ENCODE results near the gene MARS1. TPM values are rescaled to one million over a fixed set of nuclear protein-coding genes. Genes with fewer than 3 reads are reported as not detected.

The MARS1 gene
- total RNA-seq, 1 donor from 2014 or later: 283 TPM

DNA sequence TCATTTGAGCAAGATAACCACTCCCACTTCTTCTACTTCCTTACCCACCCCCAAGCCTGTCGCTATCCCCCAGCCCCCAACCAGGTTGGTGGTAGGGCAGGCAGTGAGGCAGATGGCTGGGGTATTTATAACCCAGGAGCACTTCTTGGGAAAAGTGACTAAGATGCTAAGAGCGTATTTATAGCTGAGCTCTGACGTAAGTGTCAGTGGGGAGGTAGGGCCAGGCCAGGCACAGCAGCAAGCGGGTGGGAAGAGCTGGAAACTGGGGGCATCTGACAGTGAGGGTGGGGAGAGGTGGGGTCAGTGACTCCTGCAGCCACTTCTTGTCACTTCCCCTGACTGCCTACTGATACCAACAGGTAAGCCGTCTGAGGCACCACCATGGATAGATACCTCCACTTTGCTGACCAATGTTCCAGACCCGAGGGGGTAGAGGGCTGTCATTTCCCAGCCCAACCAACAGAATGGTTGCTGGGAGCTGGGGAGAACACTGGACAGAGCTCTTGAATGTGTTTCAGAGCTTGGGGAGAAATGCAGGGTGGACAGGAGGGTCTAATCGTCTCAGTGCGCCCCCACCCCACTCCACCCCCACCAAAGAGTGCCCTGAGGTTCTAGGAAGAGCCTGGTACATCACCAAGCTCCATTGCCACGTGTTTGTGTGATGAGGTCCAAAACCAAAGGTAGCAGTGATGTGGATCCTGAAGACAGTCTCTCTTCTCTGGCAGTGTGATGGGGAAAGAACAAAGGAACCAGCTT lies 35.5 kb upstream of the MARS1 start:
- no peaks in the 10 kb centered on the region for H3K36me3 Mint-ChIP-seq (ENCODE audit: low read depth)
- DNase-seq (ENCODE audit: low spot score): no peak
- H3K4me3 Mint-ChIP-seq: peak overlapping the region; percentile 21
- H3K9me3 Mint-ChIP-seq: no peaks in the 10 kb centered on the region
- intact Hi-C loops (cut with micrococcal nuclease): loop anchor here (1.0 kb wide), 1 partner anchor 189 kb away; no protein-coding TSS in a partner anchor
- H3K4me1 Mint-ChIP-seq (ENCODE audit: low read depth): peaks cover 14% of the 10 kb centered on the region
- H3K27me3 Mint-ChIP-seq (ENCODE audit: insufficient read depth): no peaks in the 10 kb centered on the region
- peak overlapping the region; percentile 42 for H3K27ac Mint-ChIP-seq

- Mint-ChIP-seq H3K27me3 (ENCODE audit: insufficient read depth) (no peaks in the 10 kb centered on the region), H3K36me3 (ENCODE audit: low read depth) (no peaks in the 10 kb centered on the region), H3K9me3 (no peaks in the 10 kb centered on the region), H3K27ac (no peak overlapping the region), H3K4me3 (no peak overlapping the region), H3K4me1 (ENCODE audit: low read depth) (peaks cover 14% of the 10 kb centered on the region)
- intact Hi-C loops (cut with micrococcal nuclease): loop anchor here (1.0 kb wide), 2 partner anchors 146 to 190 kb away; no protein-coding TSS in a partner anchor
- no peak for DNase-seq (ENCODE audit: low spot score)
Observed at GRCh38 chr12:57452937-57453509, 34.8 kb upstream of the MARS1 start.

DNA sequence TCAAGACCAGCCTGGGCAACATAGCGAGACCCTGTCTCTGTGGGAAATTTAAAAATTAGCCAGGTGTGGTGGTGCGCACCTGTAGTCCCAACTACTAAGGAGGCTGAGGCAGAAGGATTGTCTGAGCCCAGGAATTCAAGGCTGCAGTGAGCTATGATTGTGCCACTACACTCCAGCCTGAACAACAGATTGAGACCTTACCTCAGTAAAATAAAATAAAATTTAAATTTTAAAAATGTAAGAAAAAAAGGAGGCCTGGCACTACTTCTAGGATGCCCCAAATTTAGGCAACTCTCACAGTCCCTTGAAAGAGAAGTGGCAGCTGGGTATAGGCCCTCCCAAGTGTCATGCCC lies 33.7 kb upstream of the MARS1 start:
- peaks cover 21% of the 10 kb centered on the region for H3K4me1 Mint-ChIP-seq (ENCODE audit: low read depth)
- H3K27ac Mint-ChIP-seq: no peak overlapping the region
- no peak overlapping the region for H3K4me3 Mint-ChIP-seq
- no peaks in the 10 kb centered on the region for H3K36me3 Mint-ChIP-seq (ENCODE audit: low read depth)
- no peaks in the 10 kb centered on the region for H3K9me3 Mint-ChIP-seq
- intact Hi-C loops (cut with micrococcal nuclease): no loop called here
- no peaks in the 10 kb centered on the region for H3K27me3 Mint-ChIP-seq (ENCODE audit: insufficient read depth)
- DNase-seq (ENCODE audit: low spot score): no peak

DNA sequence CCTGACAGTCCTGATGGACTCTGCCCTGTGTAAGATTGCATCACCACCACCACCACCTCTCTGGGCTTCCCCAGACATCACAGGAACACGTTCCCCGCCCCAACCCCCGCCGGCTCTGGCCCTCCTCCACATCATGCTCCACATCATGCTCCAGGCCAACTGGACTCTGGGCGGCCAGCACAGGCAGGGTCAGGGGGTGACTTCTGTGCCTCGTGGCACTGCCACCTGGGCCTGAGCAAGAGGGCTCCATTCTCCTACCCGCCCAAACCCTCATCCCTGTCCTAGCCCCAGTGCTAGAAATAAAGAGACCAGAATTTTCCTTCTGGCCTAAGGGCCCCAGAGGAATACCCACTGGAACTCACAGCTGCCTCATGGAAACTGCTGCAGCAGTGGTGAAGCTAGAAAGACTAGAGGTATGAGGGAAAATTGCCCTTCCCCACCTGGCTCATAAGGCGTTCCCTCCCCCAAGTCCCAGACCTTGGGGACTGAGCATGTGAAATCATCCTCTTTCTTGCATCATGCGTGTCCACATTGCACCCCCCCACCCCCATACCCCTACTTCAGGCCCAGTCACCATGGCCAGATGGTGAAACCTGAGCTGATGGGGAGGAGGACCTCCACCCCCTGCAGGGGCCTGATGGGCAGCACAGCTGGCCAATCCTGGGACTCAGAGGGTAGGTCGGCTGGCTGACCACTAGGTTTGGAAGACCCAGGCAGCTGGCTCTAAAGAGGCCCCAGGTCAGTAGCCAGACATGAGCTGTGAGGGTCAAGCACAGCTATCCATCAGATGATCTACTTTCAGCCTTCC lies 33.1 kb upstream of the MARS1 start, which contains the start of gene INHBE:
TSS of gene INHBE (plus strand) at position 742 of the 808 bp plus-strand sequence. CDS start 230 bp downstream, outside the sequence.
- peak within 1 kb of the TSS; percentile 34 for H3K27ac Mint-ChIP-seq
- peaks cover 27% of the 10 kb centered on the region for H3K4me1 Mint-ChIP-seq (ENCODE audit: low read depth)
- DNase-seq (ENCODE audit: low spot score): no peak
- intact Hi-C loops (cut with micrococcal nuclease): no loop called here
- H3K9me3 Mint-ChIP-seq: no peaks in the 10 kb centered on the region
- peak within 1 kb of the TSS; percentile 73 for H3K4me3 Mint-ChIP-seq
- no peaks in the 10 kb centered on the region for H3K36me3 Mint-ChIP-seq (ENCODE audit: low read depth)
- peaks cover 4% of the 10 kb centered on the region for H3K27me3 Mint-ChIP-seq (ENCODE audit: insufficient read depth)

- no peaks in the 10 kb centered on the region for H3K9me3 Mint-ChIP-seq
- no peak overlapping the region for H3K27ac Mint-ChIP-seq
- DNase-seq (ENCODE audit: low spot score): no peak
- peaks cover 33% of the 10 kb centered on the region for H3K4me1 Mint-ChIP-seq (ENCODE audit: low read depth)
- H3K4me3 Mint-ChIP-seq: peak overlapping the region; percentile 73
- H3K36me3 Mint-ChIP-seq (ENCODE audit: low read depth): no peaks in the 10 kb centered on the region
- peaks cover 8% of the 10 kb centered on the region for H3K27me3 Mint-ChIP-seq (ENCODE audit: insufficient read depth)
- intact Hi-C loops (cut with micrococcal nuclease): no loop called here
Observed at GRCh38 chr12:57455374-57456144, 32.3 kb upstream of the MARS1 start.

GRCh38 chr12:57456145-57456700 lies 31.6 kb upstream of the MARS1 start:
- intact Hi-C loops (cut with micrococcal nuclease): no loop called here
- Mint-ChIP-seq H3K36me3 (ENCODE audit: low read depth) (no peaks in the 10 kb centered on the region), H3K9me3 (no peaks in the 10 kb centered on the region), H3K4me3 (peak overlapping the region; percentile 73), H3K4me1 (ENCODE audit: low read depth) (peaks cover 39% of the 10 kb centered on the region), H3K27ac (peak overlapping the region; percentile 34), H3K27me3 (ENCODE audit: insufficient read depth) (peaks cover 12% of the 10 kb centered on the region)
- DNase-seq (ENCODE audit: low spot score): no peak

DNA sequence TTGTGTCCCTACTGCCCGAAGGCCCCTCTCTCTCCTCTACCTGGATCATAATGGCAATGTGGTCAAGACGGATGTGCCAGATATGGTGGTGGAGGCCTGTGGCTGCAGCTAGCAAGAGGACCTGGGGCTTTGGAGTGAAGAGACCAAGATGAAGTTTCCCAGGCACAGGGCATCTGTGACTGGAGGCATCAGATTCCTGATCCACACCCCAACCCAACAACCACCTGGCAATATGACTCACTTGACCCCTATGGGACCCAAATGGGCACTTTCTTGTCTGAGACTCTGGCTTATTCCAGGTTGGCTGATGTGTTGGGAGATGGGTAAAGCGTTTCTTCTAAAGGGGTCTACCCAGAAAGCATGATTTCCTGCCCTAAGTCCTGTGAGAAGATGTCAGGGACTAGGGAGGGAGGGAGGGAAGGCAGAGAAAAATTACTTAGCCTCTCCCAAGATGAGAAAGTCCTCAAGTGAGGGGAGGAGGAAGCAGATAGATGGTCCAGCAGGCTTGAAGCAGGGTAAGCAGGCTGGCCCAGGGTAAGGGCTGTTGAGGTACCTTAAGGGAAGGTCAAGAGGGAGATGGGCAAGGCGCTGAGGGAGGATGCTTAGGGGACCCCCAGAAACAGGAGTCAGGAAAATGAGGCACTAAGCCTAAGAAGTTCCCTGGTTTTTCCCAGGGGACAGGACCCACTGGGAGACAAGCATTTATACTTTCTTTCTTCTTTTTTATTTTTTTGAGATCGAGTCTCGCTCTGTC lies 31.0 kb upstream of the MARS1 start:
- H3K36me3 Mint-ChIP-seq (ENCODE audit: low read depth): no peaks in the 10 kb centered on the region
- no peaks in the 10 kb centered on the region for H3K9me3 Mint-ChIP-seq
- peak overlapping the region; percentile 22 for H3K27ac Mint-ChIP-seq
- DNase-seq (ENCODE audit: low spot score): no peak
- peaks cover 17% of the 10 kb centered on the region for H3K27me3 Mint-ChIP-seq (ENCODE audit: insufficient read depth)
- no peak overlapping the region for H3K4me3 Mint-ChIP-seq
- intact Hi-C loops (cut with micrococcal nuclease): no loop called here
- H3K4me1 Mint-ChIP-seq (ENCODE audit: low read depth): peaks cover 45% of the 10 kb centered on the region

DNA sequence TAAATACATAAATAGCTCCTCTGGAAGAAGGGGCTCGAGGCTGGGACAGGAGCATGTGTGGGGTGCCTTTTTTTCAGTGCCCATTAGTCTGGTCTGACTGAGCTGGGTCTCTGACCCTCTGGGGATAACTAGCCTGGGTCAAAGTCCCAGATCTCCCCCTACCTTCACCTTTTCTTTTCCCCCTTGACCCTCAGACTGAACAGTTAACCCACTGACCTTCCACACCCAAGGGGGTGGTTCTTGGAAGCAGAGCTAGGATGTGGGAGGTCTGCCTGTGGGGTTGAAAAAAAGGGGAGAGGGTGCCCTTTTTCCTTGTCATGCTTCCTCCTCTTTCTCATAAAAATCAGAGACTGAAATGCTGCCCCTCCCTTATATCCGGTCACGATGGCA lies 29.2 kb upstream of the MARS1 start:
- H3K36me3 Mint-ChIP-seq (ENCODE audit: low read depth): no peaks in the 10 kb centered on the region
- no peak for DNase-seq (ENCODE audit: low spot score)
- H3K27me3 Mint-ChIP-seq (ENCODE audit: insufficient read depth): peaks cover 19% of the 10 kb centered on the region
- H3K4me3 Mint-ChIP-seq: peak overlapping the region; percentile 94
- H3K4me1 Mint-ChIP-seq (ENCODE audit: low read depth): peaks cover 54% of the 10 kb centered on the region
- intact Hi-C loops (cut with micrococcal nuclease): loop anchor here (1.0 kb wide), 9 partner anchors 27 to 245 kb away; partner anchors contain the start of genes DCTN2, DDIT3 and R3HDM2
- H3K27ac Mint-ChIP-seq: peak overlapping the region; percentile 93
- H3K9me3 Mint-ChIP-seq: no peaks in the 10 kb centered on the region

DNA sequence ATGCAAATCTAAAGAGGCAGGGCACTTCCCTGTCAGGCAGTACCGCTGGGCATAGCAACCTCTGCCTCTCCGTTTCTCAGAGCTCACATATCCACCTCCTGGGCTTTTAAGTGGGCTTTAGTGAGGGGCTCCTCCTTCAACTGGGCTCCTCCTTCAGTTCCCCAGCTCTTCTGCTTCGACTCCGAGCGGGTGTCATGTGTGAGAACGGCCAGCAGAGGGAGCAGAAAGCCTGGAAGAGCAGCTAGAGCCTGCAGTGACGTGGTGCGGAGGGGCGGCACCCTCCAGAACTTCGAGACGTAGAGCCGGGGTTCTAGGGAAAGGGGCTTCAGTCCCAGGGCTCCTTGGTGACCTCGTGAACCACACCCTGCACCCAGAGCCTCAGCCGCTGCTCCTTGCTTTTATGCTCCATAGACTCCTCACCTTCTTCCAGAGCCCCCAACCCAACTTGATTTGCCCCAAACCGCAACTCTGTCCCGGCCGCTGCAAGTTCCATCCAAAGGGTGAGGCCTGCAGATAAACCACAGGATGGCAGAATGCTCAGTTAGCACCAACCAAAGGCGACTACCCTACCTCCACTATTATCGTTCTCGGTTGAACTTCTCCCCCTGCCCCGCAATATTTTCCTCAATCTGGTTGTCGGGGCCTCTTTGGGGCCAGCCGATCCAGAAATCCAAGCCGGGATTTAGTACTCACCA lies 28.7 kb upstream of the MARS1 start:
- peaks cover 60% of the 10 kb centered on the region for H3K4me1 Mint-ChIP-seq (ENCODE audit: low read depth)
- peak overlapping the region; percentile 93 for H3K27ac Mint-ChIP-seq
- intact Hi-C loops (cut with micrococcal nuclease): loop anchor here (1.0 kb wide), 9 partner anchors 28 to 246 kb away; partner anchors contain the start of genes DCTN2, DDIT3 and R3HDM2
- no peaks in the 10 kb centered on the region for H3K36me3 Mint-ChIP-seq (ENCODE audit: low read depth)
- peaks cover 21% of the 10 kb centered on the region for H3K27me3 Mint-ChIP-seq (ENCODE audit: insufficient read depth)
- peak overlapping the region; percentile 94 for H3K4me3 Mint-ChIP-seq
- H3K9me3 Mint-ChIP-seq: no peaks in the 10 kb centered on the region
- peak; percentile 90 for DNase-seq (ENCODE audit: low spot score)

GRCh38 chr12:57459750-57460467 lies 28.0 kb upstream of the MARS1 start, which contains the start of gene GLI1:
TSS of gene GLI1 (plus strand) at chr12:57459785. CDS start at chr12:57463692, 3,907 bp downstream.
- peaks cover 21% of the 10 kb centered on the region for H3K27me3 Mint-ChIP-seq (ENCODE audit: insufficient read depth)
- intact Hi-C loops (cut with micrococcal nuclease): loop anchor here (1.0 kb wide), 9 partner anchors 27 to 247 kb away; partner anchors contain the start of genes DCTN2, DDIT3 and R3HDM2
- DNase-seq (ENCODE audit: low spot score): no peak
- H3K27ac Mint-ChIP-seq: peak within 1 kb of the TSS; percentile 93
- H3K4me1 Mint-ChIP-seq (ENCODE audit: low read depth): peaks cover 66% of the 10 kb centered on the region
- H3K9me3 Mint-ChIP-seq: no peaks in the 10 kb centered on the region
- peak within 1 kb of the TSS; percentile 94 for H3K4me3 Mint-ChIP-seq
- no peaks in the 10 kb centered on the region for H3K36me3 Mint-ChIP-seq (ENCODE audit: low read depth)

DNA sequence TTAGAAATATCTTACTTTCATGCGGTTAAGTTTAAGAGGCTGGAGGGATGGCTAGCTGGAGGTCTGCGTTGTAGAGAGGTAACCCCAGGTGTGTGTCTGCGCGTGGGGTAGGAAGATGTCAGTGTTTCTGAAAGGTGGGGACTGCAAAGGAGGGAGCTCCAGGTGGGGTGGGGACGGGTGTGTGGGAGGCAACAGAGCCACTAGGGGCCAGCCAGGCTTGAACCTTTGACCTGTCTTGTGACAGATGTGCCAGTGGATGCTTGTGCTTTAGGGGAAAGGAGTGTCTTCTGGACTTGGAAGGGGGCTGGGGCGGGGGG lies 27.4 kb upstream of the MARS1 start:
- Mint-ChIP-seq H3K4me3 (peak overlapping the region; percentile 85), H3K27me3 (ENCODE audit: insufficient read depth) (peaks cover 21% of the 10 kb centered on the region), H3K9me3 (no peaks in the 10 kb centered on the region), H3K27ac (peak overlapping the region; percentile 34), H3K36me3 (ENCODE audit: low read depth) (no peaks in the 10 kb centered on the region), H3K4me1 (ENCODE audit: low read depth) (peaks cover 68% of the 10 kb centered on the region)
- intact Hi-C loops (cut with micrococcal nuclease): no loop called here
- DNase-seq (ENCODE audit: low spot score): no peak

Data from activated T-helper 1 cell treated with anti-CD3 and anti-CD28 coated beads, Interleukin-12 subunit alpha, Interleukin-12 subunit beta, Interleukin-2, Interleukin-4 antibody, amounts not matched to agents 30 ng/mL and 10 ng/mL and 1 ng/mL, durations not matched to agents 14 hours and 24 hours and 36 hours (primary cell).